ENCODE data around the gene CA10. TPM values are rescaled to one million over a fixed set of nuclear protein-coding genes. Genes with fewer than 3 reads are reported as not detected.

The CA10 gene
- total RNA-seq, 4 donors from 2014 or later: 0.96 to 4.1 (median 1.1) TPM; not detected in 1

DNA sequence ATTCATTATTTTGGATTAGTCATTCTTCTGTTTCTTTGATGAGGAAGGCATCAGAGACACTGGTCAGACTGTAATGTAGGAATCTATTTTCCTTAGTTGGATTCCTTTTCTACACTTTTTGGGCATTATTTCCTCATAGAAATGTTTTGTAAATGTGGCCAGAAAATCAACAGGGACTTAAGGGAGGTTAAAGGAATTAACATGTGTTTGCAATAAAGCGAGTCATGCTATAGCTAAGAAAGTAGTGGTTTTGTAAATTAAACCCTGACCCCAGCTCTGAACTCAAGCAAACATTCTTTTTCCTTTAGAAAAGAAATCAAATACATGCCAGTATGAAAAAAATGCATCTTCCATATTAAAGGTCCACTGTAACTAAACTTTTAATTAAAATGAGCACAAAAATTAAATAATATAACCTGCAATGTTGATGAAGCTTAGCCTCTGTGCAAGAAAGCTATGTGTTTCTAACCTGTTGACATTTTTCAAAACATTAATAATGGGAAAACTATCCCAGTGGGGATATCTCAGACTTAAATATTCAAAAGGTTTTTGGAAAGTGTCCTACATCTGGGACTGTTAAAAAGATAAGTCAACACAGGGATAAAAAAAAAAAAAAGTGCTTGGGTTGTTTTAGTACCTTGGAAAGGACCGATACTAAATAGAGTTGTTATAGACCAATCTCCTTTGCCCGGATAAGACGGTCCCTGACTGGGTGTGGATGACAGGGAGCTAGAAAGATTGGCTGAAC, 428.0 kb downstream of the CA10 start:
- no peak for DNase-seq
- H3K36me3 ChIP-seq: no peaks in the 10 kb centered on the region
- H3K9me3 ChIP-seq: no peaks in the 10 kb centered on the region
- no peak overlapping the region for H3K27ac ChIP-seq
- 84% methylated on average over 4 of the region's 4 CpGs for WGBS, 2 donors (ENCODE audit: low coverage in 1 of 2)
- H3K27me3 ChIP-seq: no peaks in the 10 kb centered on the region
- no peaks in the 10 kb centered on the region for H3K4me1 ChIP-seq
- in situ Hi-C loops (cut with MboI; ENCODE audit: low pct_ligation_motif_present in 1 of 4, low pct_unique_long_range_greater_than_20kb in 1 of 4, low sequenced_read_pairs in 3 of 4): loop anchor here in 1 of 4 donors (25.0 kb wide), 1 partner anchor 93 kb away; no protein-coding TSS in a partner anchor
- no peak overlapping the region for H3K4me3 ChIP-seq
- TF ChIP-seq, protein P1, sequence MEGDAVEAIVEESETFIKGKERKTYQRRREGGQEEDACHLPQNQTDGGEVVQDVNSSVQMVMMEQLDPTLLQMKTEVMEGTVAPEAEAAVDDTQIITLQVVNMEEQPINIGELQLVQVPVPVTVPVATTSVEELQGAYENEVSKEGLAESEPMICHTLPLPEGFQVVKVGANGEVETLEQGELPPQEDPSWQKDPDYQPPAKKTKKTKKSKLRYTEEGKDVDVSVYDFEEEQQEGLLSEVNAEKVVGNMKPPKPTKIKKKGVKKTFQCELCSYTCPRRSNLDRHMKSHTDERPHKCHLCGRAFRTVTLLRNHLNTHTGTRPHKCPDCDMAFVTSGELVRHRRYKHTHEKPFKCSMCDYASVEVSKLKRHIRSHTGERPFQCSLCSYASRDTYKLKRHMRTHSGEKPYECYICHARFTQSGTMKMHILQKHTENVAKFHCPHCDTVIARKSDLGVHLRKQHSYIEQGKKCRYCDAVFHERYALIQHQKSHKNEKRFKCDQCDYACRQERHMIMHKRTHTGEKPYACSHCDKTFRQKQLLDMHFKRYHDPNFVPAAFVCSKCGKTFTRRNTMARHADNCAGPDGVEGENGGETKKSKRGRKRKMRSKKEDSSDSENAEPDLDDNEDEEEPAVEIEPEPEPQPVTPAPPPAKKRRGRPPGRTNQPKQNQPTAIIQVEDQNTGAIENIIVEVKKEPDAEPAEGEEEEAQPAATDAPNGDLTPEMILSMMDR (IDR thresholded peaks at IDR 0.05): no peak
- TF ChIP-seq POLR2A (IDR thresholded peaks at IDR 0.05) (no peak), EP300 (IDR thresholded peaks at IDR 0.05; ENCODE audit: low read depth) (no peak), POLR2AphosphoS5 (IDR thresholded peaks at IDR 0.05) (no peak)
- intact Hi-C loops (cut with DNase I; ENCODE audit: low total_unique reads): no loop called here

DNA sequence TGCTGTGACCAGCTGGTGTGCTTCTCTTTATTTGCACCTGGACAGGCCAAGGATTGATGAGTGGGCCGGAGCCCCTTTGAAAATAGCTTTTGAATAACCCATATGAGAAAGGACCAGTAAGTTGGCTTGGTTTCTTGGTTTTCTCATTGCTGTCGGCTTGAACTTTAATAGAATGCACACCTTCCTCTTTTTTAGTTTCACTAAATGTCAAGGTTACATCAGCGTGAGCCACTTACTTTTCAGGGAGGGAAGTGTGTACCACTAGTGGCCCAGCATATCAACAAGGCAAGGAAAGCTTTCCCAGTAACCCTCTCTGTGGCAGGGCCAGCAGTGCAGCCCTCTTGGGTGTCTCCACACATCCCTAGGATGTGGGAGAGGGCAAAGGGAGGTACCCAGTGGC, 433.3 kb downstream of the CA10 start:
- no peak overlapping the region for H3K4me3 ChIP-seq
- no peaks in the 10 kb centered on the region for H3K4me1 ChIP-seq
- no peak overlapping the region for H3K27ac ChIP-seq
- no peak for DNase-seq
- WGBS, 2 donors (ENCODE audit: low coverage in 1 of 2): 72 to 76% methylated on average over 2 to 3 of the region's 3 CpGs
- no peaks in the 10 kb centered on the region for H3K9me3 ChIP-seq
- H3K36me3 ChIP-seq: no peaks in the 10 kb centered on the region
- no peaks in the 10 kb centered on the region for H3K27me3 ChIP-seq
- TF ChIP-seq POLR2A (IDR thresholded peaks at IDR 0.05) (no peak), EP300 (IDR thresholded peaks at IDR 0.05; ENCODE audit: low read depth) (no peak), POLR2AphosphoS5 (IDR thresholded peaks at IDR 0.05) (no peak)
- TF ChIP-seq, protein P1 (IDR thresholded peaks at IDR 0.05): no peak
- in situ Hi-C loops (cut with MboI; ENCODE audit: low pct_ligation_motif_present in 1 of 4, low pct_unique_long_range_greater_than_20kb in 1 of 4, low sequenced_read_pairs in 3 of 4) (loop anchor here in 1 of 4 donors (25.0 kb wide), 1 partner anchor 88 kb away; no protein-coding TSS in a partner anchor), intact Hi-C loops (cut with DNase I; ENCODE audit: low total_unique reads) (no loop called here)

DNA sequence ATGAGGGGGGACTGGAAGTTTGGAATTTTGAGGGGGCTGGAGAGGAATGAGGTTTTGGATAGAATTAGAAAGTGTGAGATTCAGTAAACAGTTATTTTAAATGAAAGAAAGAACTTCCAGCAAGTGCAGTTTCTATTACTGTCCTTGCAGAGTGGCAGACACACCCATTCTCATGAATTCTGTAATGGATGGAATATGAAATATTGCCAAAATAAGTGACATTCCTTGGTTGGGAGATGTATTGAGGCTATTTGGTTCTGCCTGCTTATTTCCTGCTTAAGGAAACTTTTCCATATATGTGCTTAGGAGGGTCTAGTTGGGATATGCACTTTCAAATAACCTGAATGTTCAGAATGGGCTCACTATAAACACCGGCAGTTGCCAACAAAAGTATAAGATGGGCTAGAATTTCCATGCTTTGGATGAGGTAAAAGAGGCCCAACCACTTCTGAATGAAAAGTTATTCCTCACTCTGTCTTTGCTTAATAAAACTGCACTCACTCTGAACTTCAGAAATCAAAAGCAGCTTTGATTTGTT, 434.4 kb downstream of the CA10 start:
- Histone ChIP-seq H3K4me3 (no peak overlapping the region), H3K9me3 (no peaks in the 10 kb centered on the region), H3K36me3 (no peaks in the 10 kb centered on the region), H3K27ac (no peak overlapping the region), H3K4me1 (no peaks in the 10 kb centered on the region), H3K27me3 (no peaks in the 10 kb centered on the region)
- TF ChIP-seq POLR2AphosphoS5 (IDR thresholded peaks at IDR 0.05): no peak
- TF ChIP-seq, protein P1 (IDR thresholded peaks at IDR 0.05): no peak
- TF ChIP-seq POLR2A (IDR thresholded peaks at IDR 0.05): no peak
- no peak for TF ChIP-seq EP300 (IDR thresholded peaks at IDR 0.05; ENCODE audit: low read depth)
- WGBS, 2 donors (ENCODE audit: low coverage in 1 of 2): 95 to 100% methylated on average over 1 of the region's 1 CpG
- in situ Hi-C loops (cut with MboI; ENCODE audit: low pct_ligation_motif_present in 1 of 4, low pct_unique_long_range_greater_than_20kb in 1 of 4, low sequenced_read_pairs in 3 of 4): no loop called here
- intact Hi-C loops (cut with DNase I; ENCODE audit: low total_unique reads): no loop called here
- no peak for DNase-seq

DNA sequence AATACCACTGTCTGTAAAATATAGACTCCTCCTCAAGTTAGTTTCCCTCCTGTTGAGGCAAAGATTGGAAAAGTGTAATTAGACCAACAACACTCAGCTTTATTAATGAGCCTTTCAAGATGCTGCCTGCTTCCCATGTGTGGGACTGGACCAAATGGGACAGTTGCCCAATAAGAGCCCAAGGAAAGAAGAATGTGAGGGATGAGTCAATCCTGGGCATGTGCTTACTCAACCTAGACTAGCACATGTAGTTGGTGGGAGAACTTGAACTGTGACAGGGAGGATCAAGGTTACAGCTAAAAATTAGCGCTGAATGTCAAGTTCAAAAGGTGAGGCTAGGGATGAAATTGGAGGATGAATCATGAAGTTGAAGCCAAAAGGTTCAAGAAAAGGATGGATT, 435.5 kb downstream of the CA10 start:
- Histone ChIP-seq H3K36me3 (no peaks in the 10 kb centered on the region), H3K27ac (no peak overlapping the region), H3K4me1 (no peaks in the 10 kb centered on the region), H3K9me3 (no peaks in the 10 kb centered on the region), H3K27me3 (no peaks in the 10 kb centered on the region), H3K4me3 (no peak overlapping the region)
- intact Hi-C loops (cut with DNase I; ENCODE audit: low total_unique reads): no loop called here
- DNase-seq: no peak
- TF ChIP-seq POLR2AphosphoS5 (IDR thresholded peaks at IDR 0.05) (no peak), POLR2A (IDR thresholded peaks at IDR 0.05) (no peak), EP300 (IDR thresholded peaks at IDR 0.05; ENCODE audit: low read depth) (no peak)
- TF ChIP-seq, protein P1 (IDR thresholded peaks at IDR 0.05): no peak
- in situ Hi-C loops (cut with MboI; ENCODE audit: low pct_ligation_motif_present in 1 of 4, low pct_unique_long_range_greater_than_20kb in 1 of 4, low sequenced_read_pairs in 3 of 4): no loop called here
- WGBS, 2 donors (ENCODE audit: low coverage in 1 of 2): 85 to 100% methylated on average over 1 of the region's 1 CpG

Measured in transverse colon (tissue), 4 donors.